NCI-H2107 (cell line): Measurements from ENCODE around the gene CFAP97D2.
"Not testable (repeated sequence)": the region's sequence is repeated elsewhere in the genome, so short reads cannot be mapped to it uniquely, and the experiment has no call there.

Experiments used
- DNase-seq: peaks from one replicate; lab custom pipeline; 2025; lab: John Stamatoyannopoulos, UW

Gene CFAP97D2

GRCh38 chr13:114143806-114144605 is 35.1 kb upstream of the CFAP97D2 start:
- DNase-seq = no peak

- no peak for DNase-seq
Observed at GRCh38 chr13:114144606-114145244, 34.3 kb upstream of the CFAP97D2 start.

GRCh38 chr13:114145256-114145655 is 33.8 kb upstream of the CFAP97D2 start:
- no peak for DNase-seq

- DNase-seq = no peak
Observed at GRCh38 chr13:114145722-114146121, 33.3 kb upstream of the CFAP97D2 start.

GRCh38 chr13:114146173-114146572 is 32.9 kb upstream of the CFAP97D2 start:
- no peak for DNase-seq

- no peak for DNase-seq
Observed at GRCh38 chr13:114146629-114147028, 32.4 kb upstream of the CFAP97D2 start.

- DNase-seq = no peak
Observed at GRCh38 chr13:114147803-114148520, 31.1 kb upstream of the CFAP97D2 start.

- DNase-seq = no peak
Observed at GRCh38 chr13:114148521-114148855, 30.6 kb upstream of the CFAP97D2 start.

GRCh38 chr13:114148886-114149285 is 30.2 kb upstream of the CFAP97D2 start:
- not testable (repeated sequence) for DNase-seq

GRCh38 chr13:114149774-114150740 is 29.0 kb upstream of the CFAP97D2 start:
- DNase-seq = peak; percentile 50

GRCh38 chr13:114151031-114151430 is 28.0 kb upstream of the CFAP97D2 start:
- no peak for DNase-seq

GRCh38 chr13:114151565-114152284 is 27.3 kb upstream of the CFAP97D2 start:
- no peak for DNase-seq

GRCh38 chr13:114152285-114152645 is 26.8 kb upstream of the CFAP97D2 start:
- DNase-seq = no peak

- no peak for DNase-seq
Observed at GRCh38 chr13:114152831-114153371, 26.2 kb upstream of the CFAP97D2 start.

GRCh38 chr13:114153485-114154080 is 25.5 kb upstream of the CFAP97D2 start:
- no peak for DNase-seq

GRCh38 chr13:114154476-114154875 is 24.6 kb upstream of the CFAP97D2 start:
- no peak for DNase-seq

GRCh38 chr13:114155320-114155719 is 23.7 kb upstream of the CFAP97D2 start:
- DNase-seq = no peak

GRCh38 chr13:114155926-114156883 is 22.9 kb upstream of the CFAP97D2 start:
- no peak for DNase-seq

GRCh38 chr13:114157869-114158495 is 21.1 kb upstream of the CFAP97D2 start:
- no peak for DNase-seq
